K562 (cell line): Measurements from ENCODE around the gene UBE2QL1.

Experiments
- CTCF ChIP-seq, 3 experiments: IDR thresholded peaks in 2 of 3; conservative IDR thresholded peaks in 1 of 3; 2 replicates each; pipeline ENCODE4 v1.5.1; 2011 to 2012; ENCODE audit warnings: low read length in 3 of 3, mild to moderate bottlenecking in 3 of 3, control low read depth in 2 of 3, improper control_type of control experiment in 1 of 3, inconsistent platforms in 1 of 3, low read depth in 1 of 3, mixed read lengths in 1 of 3, moderate library complexity in 1 of 3; ENCODE audit not compliant: insufficient read depth in 2 of 3
- EZH2 ChIP-seq: IDR thresholded peaks from 2 replicates; pipeline ENCODE4 v1.6.1; 2012; ENCODE audit warnings: low read depth, mild to moderate bottlenecking, inconsistent platforms, low read length, borderline replicate concordance
- FOSL1 ChIP-seq: fragments of 200-800 bp; sonication (Bioruptor generic); conservative IDR thresholded peaks from 2 replicates; pipeline ENCODE4 v1.6.1; 2016; ENCODE audit warnings: missing genetic modification characterization, missing compliant biosample characterization
- MAX ChIP-seq: sonication (generic); formaldehyde crosslinking; IDR thresholded peaks from 2 replicates; pipeline ENCODE4 v1.9.0; 2022; ENCODE audit warnings: mild to moderate bottlenecking, missing genetic modification reagents
- NRF1 ChIP-seq, 2 experiments: fragments of 450-650 bp; IDR thresholded peaks in 1 of 2; conservative IDR thresholded peaks in 1 of 2; 2 replicates each; pipeline ENCODE4 v1.6.1; 2014; ENCODE audit warnings: mild to moderate bottlenecking in 2 of 2
- POLR2A ChIP-seq: fragments of 450-650 bp; conservative IDR thresholded peaks from 2 replicates; pipeline ENCODE4 v1.6.1; 2016
- VEZF1 ChIP-seq: fragments of 200-800 bp; sonication (Bioruptor generic); IDR thresholded peaks from 2 replicates; pipeline ENCODE4 v1.6.1; 2017; ENCODE audit warnings: missing genetic modification characterization, missing compliant biosample characterization
- ZNF133 ChIP-seq: fragments of 250-450 bp; sonication (Bioruptor Pico); IDR thresholded peaks from 2 replicates; pipeline ENCODE4 v1.4.0; 2020; ENCODE audit warnings: mild to moderate bottlenecking

- TF ChIP-seq POLR2A, result no peak
- no peak for TF ChIP-seq EZH2
- no peak for TF ChIP-seq NRF1 (conservative IDR thresholded peaks at IDR 0.05 in 1 of 2, IDR thresholded peaks at IDR 0.05 in 1 of 2)
- TF ChIP-seq MAX, result no peak
- no peak for TF ChIP-seq CTCF (IDR thresholded peaks at IDR 0.05 in 2 of 3, conservative IDR thresholded peaks at IDR 0.05 in 1 of 3; ENCODE audit: insufficient read depth in 2 of 3, low read depth in 1 of 3, low read length in 3 of 3)
- TF ChIP-seq ZNF133, result no peak
- 0 out of 2 replicates have a peak, but pooled peaks have one; percentile 26 for TF ChIP-seq FOSL1 (tag)
- no peak for TF ChIP-seq VEZF1
These were observed 48.4 kb upstream of the UBE2QL1 start for GRCh38 chr5:6399980-6400910.
